Endometrial microvascular endothelial cells (primary cell): ENCODE data around the gene VPS8. TPM values are rescaled to one million over a fixed set of nuclear protein-coding genes. Genes with fewer than 3 reads are reported as not detected.

Experiments used
- in situ Hi-C: cut with HindIII; loops from 2 replicates; pipeline ENCODE4 v1.10.0; 2017; ENCODE audit warnings: low sequenced_read_pairs, low pct_unique_long_range_greater_than_20kb; ENCODE audit errors: inconsistent ontology term
- total RNA-seq: library from RNA; depleted of rRNA; stranded (reverse); fragments of >200 nt; gene quantifications from one replicate; pipeline ENCODE4 v1.2.3, GENCODE V29; 2015; ENCODE audit errors: inconsistent ontology term

VPS8 gene
- total RNA-seq, 1 donor from 2014 or later = 34.5 TPM

GRCh38 chr3:185089751-185090150 lies 277.8 kb downstream of the VPS8 start:
- in situ Hi-C loops = no loop called here

- in situ Hi-C loops = no loop called here
These were observed 278.8 kb downstream of the VPS8 start for GRCh38 chr3:185090811-185091210.

- in situ Hi-C loops = no loop called here
These were observed 281.1 kb downstream of the VPS8 start for GRCh38 chr3:185093116-185093515.

- in situ Hi-C loops = no loop called here
These were observed 282.7 kb downstream of the VPS8 start for GRCh38 chr3:185094697-185095096.

Other genes with a start within 250 kb of the VPS8 start
- gene MAGEF1, start 100.1 kb upstream of the VPS8 start, total RNA-seq = 13.3 TPM